ENCODE measurements around the gene GSTM3.
"Not testable (repeated sequence)": the region's sequence is repeated elsewhere in the genome, so short reads cannot be mapped to it uniquely, and the experiment has no call there.

Gene GSTM3

GRCh38 chr1:109761227-109762038 is 20.6 kb upstream of the GSTM3 start:
- peak; percentile 7 for DNase-seq

- DNase-seq = peak; percentile 7
These were observed 19.9 kb upstream of the GSTM3 start for GRCh38 chr1:109760581-109761226.

- DNase-seq = peak; percentile 11
These were observed 18.9 kb upstream of the GSTM3 start for GRCh38 chr1:109759513-109760334.

GRCh38 chr1:109757936-109758786 is 17.3 kb upstream of the GSTM3 start:
- peak; percentile 2 for DNase-seq

- no peak for DNase-seq
These were observed 16.1 kb upstream of the GSTM3 start for GRCh38 chr1:109756848-109757521.

- not testable (repeated sequence) for DNase-seq
These were observed 15.5 kb upstream of the GSTM3 start for GRCh38 chr1:109756325-109756724.

GRCh38 chr1:109754738-109755137 is 13.9 kb upstream of the GSTM3 start:
- no peak for DNase-seq

- no peak for DNase-seq
These were observed 10.9 kb upstream of the GSTM3 start for GRCh38 chr1:109751531-109752260.

- DNase-seq = no peak
These were observed 10.1 kb upstream of the GSTM3 start for GRCh38 chr1:109750920-109751319.

GRCh38 chr1:109750241-109750882 is 9.5 kb upstream of the GSTM3 start:
- no peak for DNase-seq

GRCh38 chr1:109749221-109749620 is 8.4 kb upstream of the GSTM3 start:
- DNase-seq = no peak

- not testable (repeated sequence) for DNase-seq
These were observed 7.5 kb upstream of the GSTM3 start for GRCh38 chr1:109748311-109748710.

- peak; percentile 87 for DNase-seq
These were observed 862 bp downstream of the GSTM3 start for GRCh38 chr1:109739738-109740614.

- no peak for DNase-seq
These were observed 7.5 kb downstream of the GSTM3 start for GRCh38 chr1:109733236-109733870.

- DNase-seq = no peak
These were observed 8.4 kb downstream of the GSTM3 start for GRCh38 chr1:109732390-109732881.

GRCh38 chr1:109730666-109731065 is 10.2 kb downstream of the GSTM3 start:
- DNase-seq = no peak

GRCh38 chr1:109728870-109729269 is 12.0 kb downstream of the GSTM3 start:
- no peak for DNase-seq

GRCh38 chr1:109726728-109727373 is 14.0 kb downstream of the GSTM3 start:
- DNase-seq = no peak

Data from activated CD8-positive, alpha-beta memory T cell treated with anti-CD3 and anti-CD28 coated beads, Interleukin-2, amount 50 U/mL, for 4 hours (primary cell).